Raji (cell line): ENCODE data around the gene TSTD2.

Experiments
- POLR2A ChIP-seq: IDR thresholded peaks from 2 replicates; pipeline ENCODE4 v1.6.1; 2011; ENCODE audit warnings: low read depth, low read length, control low read depth; ENCODE audit not compliant: insufficient read depth

The TSTD2 gene

DNA sequence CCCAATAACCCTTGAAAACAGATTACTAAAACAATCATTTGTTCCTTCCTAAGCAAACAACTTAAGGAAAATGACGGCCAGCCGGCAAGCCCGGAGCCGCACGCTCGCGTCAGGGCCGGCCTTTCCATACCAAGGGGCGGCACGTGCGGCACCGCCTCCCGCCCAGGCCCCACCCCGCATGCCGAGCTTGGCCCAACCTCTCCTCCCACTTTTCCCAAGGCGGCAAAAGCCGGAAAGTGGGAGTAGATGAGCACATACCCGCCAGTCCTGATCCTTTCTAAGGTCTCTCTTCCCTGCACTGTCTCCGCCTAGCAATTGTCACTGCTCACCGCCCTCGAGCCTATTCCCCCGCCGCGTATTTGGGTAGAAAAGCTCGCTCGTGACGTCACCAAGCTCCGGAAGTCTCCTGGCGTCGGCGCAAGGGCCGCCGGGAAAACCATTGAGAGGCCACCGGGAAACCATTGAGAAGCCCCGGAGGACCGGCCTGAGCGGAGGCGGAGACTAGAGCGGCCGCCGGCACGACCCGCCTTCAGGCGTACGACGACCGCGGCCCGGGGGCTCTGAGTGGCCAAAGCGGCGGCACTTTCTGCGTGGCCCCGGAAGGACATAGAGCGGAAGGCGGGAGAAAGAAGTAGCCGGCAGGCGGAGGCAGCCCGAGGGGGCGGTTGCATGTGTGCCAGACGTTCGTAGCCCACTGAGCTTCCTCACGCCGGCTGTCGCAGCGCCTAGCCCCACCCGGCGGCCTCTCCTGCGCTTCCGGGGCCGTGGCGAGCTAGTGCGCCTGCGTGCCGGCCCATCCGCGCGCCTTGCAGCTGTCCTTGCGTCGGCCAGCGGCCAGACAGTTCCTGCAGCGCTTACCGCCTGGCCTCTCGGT, at the start of gene TSTD2, which contains the start of gene NCBP1:
TSTD2 (minus strand) TSS at position 384 of the 874 bp plus-strand sequence. CDS start 5,806 bp downstream, outside the sequence.
NCBP1 (plus strand) TSS at position 837 of the 874 bp plus-strand sequence. CDS start 61 bp downstream, outside the sequence.
- peak; percentile 89 for TF ChIP-seq POLR2A

- no peak for TF ChIP-seq POLR2A
Measured at GRCh38 chr9:97682242-97682641, 49.1 kb upstream of the TSTD2 start.

DNA sequence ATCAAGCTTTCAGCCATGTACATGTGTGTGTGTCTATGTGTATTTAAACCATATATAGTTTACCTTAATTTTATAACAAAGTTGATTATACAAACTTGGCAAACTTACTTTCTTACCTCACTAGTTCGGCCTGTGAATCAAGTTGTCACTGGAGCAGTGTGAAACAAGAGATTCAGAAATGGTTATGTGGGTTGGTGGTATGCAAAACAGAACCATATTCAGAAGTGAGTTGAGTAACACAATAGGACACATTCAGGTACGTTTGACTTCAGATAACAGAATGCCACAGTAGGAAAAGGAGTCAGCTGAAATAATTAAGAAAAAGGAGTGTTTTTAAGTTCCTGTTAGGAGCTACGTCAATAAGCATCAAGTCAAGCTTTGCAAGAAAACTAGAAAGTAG, 42.5 kb upstream of the TSTD2 start:
- TF ChIP-seq POLR2A, result no peak

GRCh38 chr9:97673922-97674321, 40.8 kb upstream of the TSTD2 start:
- no peak for TF ChIP-seq POLR2A

GRCh38 chr9:97672403-97672802, 39.2 kb upstream of the TSTD2 start:
- TF ChIP-seq POLR2A, result no peak

DNA sequence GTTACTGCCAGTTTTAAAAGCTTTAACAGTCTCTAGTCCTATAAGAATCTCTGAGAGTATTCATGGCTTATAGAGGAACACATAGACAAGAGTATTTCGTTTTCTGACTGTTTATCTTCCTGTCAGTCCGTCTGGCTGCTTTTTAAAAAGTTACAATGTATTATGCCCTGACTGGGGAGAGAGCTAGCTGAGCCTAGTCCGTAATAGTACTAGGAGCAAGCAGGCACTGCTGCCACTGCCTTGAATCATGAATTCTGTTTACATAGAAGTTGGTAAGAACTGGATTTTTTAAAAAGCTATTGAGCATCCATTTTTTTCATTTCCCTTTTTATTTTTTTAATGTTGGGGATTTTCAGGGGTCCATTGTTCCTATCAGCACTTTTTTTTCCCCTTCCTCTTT, 37.4 kb upstream of the TSTD2 start:
- no peak for TF ChIP-seq POLR2A

DNA sequence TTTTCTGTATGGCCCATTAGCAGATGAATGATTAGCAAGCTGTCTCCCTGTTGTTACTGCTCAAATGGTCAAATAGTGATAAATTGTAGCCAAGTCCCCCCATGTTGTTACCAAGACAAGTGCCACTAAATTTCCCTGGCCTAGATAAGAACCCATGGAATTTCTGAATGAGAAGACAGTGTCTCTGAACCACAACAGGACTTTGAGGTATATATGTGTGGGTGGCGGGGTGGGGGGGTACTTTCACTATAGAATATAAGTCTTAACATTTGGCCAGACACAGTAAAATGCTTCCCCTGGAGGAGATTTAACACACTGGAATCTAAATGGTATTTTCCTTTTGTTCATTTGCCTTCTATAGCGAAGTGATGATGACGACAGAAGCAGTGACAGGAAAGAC, 35.3 kb upstream of the TSTD2 start:
- no peak for TF ChIP-seq POLR2A

DNA sequence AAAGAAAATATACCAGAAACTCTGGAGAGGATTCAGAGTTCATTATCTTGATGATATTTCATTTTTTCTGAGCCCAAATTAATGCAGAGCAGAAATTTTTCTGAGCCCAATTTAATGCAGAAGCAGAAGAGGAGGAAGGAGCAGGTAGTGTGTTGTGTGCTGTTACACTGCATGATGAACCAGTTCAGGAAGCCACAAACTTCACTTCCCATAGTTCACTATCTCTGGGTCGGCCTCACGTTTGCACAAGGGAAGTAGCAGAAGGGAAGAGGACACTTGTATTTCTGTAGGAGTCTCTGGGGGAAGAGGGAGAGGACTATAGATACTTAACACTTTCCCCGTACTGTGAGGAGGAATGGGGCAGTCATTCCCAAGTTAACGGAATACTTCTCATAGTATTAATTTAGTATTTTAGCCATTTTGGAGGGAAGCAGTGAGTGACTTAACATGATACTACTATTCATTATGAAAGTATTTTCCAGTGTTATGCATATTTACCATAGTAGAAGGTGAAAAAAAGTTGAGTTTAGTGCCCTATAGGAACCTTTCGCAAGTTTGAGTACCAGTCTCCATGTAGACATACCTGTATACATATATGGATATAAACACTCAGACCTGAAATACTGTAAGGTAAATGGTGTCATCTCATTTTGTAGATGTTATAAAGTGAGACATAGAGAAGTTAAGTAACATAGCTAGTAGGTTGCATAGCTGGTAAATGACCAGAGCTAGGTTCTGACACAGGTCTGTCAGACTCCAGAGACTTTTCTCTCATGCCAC, 33.9 kb upstream of the TSTD2 start:
- TF ChIP-seq POLR2A, result no peak

GRCh38 chr9:97665742-97666141, 32.6 kb upstream of the TSTD2 start:
- TF ChIP-seq POLR2A, result no peak

- no peak for TF ChIP-seq POLR2A
Measured at GRCh38 chr9:97660847-97661246, 27.7 kb upstream of the TSTD2 start.

DNA sequence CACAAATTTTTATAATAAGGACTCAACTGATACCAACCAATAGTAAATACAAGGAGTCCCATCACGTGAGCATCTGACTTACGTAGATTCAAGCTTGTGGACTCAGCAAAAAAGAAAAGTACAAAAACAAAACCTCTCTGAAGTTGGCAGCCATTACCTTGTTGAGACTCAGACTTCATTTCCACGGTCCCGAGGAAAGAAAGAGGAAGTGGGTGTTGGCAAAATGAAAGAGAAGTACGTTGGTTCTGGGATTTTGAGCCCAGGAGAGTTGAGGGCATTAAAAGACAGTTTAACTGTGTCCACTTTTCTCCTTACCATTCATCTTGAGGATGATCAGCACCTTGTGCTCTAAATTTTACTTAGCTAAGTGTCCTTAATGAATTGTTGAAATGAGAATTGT, 27.2 kb upstream of the TSTD2 start:
- TF ChIP-seq POLR2A, result no peak

DNA sequence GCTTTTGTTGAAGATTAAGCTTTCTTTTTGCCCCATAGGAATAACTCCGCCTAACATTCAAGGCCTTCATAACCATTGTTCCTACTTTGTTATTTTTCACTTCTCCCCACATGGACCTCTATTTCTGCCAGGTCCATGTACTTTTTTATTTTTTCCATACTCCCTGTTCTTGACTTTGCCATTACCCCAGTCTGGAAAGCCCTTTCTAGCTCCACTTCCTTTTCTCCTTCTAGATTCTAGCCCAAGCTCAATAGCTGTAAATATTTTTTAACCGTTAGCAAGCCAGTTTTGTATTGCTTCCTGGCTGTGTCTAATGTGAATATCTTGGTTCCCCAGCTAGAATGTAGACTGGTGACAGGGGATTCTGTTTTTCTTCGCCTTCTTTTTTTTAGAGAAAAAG, 26.6 kb upstream of the TSTD2 start:
- no peak for TF ChIP-seq POLR2A

DNA sequence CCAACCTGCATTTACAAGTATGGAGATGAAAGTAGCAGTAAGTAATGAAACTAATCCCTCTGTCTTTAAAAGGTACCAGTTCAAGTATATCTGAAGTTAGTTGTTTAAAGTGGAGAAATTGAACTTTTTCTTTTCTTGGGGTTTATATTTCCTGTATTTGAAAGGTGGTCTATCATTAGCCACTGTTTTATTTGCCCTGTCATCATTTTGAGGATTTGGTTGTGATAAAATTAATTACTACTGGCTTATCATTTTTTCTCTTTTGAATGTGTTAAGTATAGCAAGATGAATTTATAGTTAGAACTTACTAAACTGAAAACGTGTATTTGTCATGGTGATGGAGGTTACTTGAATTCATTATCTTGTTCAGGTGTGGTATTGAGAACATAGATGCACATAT, 25.5 kb upstream of the TSTD2 start:
- no peak for TF ChIP-seq POLR2A

GRCh38 chr9:97651646-97652045, 18.5 kb upstream of the TSTD2 start:
- TF ChIP-seq POLR2A, result no peak

DNA sequence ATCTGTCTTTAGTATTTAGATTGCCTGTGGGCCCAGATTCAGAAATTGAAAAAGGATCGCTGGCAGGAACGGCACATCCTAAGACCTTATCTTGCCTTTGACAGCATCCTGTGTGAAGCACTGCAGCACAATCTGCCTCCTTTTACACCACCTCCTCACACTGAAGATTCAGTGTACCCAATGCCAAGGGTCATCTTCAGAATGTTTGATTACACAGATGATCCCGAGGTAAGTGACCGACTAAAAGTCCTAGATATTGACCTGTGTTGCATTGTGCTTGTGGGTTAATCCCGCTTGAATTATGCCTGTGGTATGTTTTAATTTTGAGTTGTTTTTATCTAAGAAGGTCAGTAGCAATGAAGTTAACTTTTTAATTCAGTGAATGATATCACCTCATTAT, 14.8 kb upstream of the TSTD2 start:
- no peak for TF ChIP-seq POLR2A

DNA sequence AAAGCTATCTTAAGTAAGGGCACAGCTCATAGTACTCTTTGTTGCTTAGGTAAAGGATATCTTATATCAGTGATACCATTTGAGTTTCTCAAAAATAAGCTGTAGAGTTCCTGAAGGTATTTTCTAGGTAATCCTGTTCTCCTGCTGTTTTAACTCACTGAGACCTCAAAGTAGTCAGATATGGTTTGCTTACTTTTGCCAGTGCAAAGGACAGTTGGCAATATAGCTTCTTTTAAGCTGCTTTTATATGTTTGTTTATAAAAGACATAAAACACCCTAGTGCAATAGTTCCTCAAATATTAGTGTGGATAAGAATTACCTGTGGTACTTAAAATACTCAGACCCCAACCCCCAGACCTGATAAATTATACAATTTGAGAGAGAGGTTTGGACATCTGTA, 12.6 kb upstream of the TSTD2 start:
- TF ChIP-seq POLR2A, result no peak
